ENCODE data around the gene MAGEA6.
"Not testable (repeated sequence)": the region's sequence is repeated elsewhere in the genome, so short reads cannot be mapped to it uniquely, and the experiment has no call there.

MAGEA6 gene, protein sequence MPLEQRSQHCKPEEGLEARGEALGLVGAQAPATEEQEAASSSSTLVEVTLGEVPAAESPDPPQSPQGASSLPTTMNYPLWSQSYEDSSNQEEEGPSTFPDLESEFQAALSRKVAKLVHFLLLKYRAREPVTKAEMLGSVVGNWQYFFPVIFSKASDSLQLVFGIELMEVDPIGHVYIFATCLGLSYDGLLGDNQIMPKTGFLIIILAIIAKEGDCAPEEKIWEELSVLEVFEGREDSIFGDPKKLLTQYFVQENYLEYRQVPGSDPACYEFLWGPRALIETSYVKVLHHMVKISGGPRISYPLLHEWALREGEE

DNA sequence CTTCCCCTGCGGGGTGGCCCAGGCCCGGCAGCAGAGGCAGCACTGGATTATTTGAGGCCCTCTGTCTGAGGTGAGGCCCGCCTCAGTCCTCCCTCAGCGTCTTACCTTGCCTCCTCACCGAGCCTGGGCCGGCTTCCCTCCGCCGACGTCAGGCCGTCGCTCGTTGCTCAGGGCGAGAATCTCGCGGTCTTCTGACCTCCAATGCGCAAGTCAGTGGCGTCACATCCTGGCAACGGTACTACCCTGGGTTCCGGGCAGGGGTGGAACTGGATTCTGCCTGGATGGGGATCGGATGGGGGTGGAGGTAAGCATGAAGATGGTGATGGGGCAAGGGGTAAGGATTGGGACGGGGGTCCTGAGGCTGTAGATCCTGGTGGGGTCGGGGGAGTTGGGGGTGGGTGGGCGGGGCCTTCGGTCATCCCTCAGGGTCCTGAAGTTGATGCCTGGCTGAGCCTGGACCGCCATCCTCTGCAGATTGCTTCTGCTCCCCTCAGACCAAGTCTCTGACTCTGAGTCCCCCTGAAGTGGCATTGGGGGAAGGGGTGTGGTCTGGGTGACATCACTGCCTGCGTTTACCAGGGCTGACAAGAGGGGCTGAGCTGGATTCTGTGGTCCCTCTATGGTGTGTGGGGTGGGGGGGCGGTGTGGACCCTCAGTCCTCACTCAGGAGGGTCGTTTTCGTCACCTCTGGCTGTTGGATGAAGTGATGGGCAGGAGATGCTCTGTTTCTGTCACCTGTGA lies at the start of gene MAGEA6:
Gene MAGEA6 (minus strand): TSS at position 141 of the 741 bp plus-strand sequence. CDS start 2,039 bp downstream, outside the sequence.
- DNase-seq: not testable (repeated sequence)

DNA sequence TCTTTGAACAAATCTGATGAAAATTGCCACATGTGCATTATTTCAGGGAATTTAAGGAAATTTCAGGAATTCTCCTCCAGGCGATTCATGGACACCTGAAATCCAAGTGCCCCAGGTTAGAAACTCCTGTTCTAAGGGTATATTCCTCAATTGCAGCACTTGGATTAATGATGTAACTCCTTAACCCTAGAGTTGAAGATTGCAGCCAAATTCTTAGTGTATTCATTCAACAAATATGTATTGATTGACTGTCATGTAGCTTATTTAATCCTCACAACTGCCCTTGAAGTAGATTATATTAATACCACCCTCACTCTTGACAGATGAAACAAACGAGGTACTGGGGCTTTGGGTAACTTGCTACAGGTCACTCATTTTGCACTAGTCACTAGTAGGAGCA lies 49.8 kb upstream of the MAGEA6 start:
- no peak for DNase-seq

DNA sequence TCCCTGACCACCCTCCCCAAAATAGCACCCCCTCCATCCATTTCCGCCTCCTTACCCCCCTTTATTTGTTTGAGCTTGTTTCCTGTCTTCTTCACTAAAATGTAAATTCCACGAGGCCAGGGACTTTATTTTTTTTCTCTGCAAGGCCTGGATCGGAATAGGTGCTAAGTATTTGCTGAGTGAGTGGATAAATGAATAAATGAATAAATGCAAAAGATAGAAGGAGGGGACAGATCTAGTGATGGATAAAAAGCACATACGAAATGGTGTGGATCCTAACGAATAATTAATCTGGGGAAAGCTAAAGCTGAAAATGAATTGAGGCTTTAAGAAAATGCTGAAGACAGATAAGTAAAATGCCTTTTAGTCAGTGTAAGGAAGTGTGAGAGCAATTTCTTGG lies 48.9 kb upstream of the MAGEA6 start:
- DNase-seq: no peak

DNA sequence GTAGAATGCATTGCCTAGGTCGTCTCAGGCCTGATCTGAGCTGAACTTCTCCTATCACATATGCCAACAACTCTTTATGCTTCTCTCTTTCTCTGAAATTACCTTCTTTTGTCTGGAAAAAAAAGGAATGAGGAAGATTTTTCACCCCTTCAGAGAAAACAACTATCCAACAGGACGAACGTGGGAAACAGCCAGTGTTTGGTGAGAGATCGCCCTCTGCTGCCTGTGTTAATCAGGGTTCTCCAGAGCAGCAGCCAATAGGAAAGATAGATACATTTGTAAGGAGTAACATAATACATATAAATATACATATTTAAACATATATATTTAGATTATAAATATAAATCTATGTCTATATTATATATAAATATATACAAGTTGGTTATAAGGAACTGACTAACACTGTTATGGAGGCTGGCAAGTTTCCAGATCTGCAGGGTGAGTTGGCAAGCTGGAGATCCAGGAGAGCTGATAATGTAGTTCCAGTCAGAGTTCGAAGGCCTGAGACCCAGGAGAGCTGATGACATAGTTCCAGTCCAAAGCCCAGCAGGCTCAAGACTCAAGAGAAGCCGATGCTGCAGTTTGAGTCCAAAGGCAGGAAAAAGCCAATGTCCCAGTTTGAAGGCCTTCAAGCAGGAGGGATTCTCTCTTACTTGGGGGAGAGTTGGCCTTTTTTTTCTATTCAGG lies 47.7 kb upstream of the MAGEA6 start:
- no peak for DNase-seq

DNA sequence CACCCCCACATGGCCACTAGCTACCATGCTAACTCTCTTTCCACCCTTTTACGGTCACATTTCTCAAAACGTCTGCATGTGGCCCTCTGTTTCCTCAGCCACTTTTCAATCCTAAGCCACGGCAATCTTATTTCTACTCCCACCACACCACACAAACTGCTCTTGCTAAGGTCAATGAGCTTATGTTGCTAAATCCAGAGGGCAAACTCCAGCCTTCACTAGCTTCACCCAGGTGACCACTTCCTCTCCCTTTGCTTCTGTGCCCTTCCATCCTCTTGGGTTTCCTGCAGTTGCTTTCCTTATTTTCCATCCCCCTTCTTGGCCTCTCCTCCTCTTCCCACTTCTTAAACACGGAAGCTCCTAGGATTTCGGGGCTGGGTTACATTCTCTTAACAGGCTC lies 44.6 kb upstream of the MAGEA6 start:
- DNase-seq: no peak

DNA sequence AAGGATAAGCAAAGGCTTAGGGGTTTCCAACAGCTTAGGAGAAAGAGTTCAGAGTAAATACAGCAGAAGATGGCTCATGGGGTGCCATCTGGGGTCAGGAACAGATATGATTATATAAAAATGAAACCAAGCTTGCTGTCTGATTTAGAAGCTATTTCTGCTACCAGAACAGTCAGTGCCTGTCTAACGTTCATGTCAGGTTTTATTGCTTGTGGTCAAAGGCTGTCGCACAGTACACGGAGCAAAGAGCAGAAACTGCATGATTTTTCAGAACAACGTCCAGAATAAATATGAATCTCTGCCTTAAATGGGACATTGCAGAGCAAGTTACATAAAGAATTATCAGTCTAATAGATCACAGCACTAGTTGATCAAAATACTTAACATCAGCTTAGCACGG lies 43.7 kb upstream of the MAGEA6 start:
- DNase-seq: no peak

DNA sequence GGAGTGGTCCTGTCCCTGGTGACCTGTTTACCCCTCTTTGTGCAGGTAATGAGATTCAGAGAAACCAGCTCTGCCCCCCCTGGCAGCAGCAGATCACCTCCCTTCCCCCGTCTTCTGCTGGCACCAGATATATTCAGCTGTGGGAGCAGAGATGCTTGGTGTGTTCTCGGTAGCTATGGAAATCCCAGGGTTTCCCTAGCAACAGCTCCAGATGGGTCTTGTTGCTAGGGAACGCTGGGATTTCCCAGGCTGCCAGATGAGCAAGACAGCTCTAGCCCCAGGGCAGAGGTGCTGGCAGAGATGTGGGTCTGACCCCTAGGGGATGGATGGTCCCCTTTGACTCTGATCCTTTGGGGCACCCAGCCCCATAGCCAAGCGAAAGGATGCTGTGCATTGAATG lies 40.9 kb upstream of the MAGEA6 start:
- DNase-seq: peak; percentile 14

DNA sequence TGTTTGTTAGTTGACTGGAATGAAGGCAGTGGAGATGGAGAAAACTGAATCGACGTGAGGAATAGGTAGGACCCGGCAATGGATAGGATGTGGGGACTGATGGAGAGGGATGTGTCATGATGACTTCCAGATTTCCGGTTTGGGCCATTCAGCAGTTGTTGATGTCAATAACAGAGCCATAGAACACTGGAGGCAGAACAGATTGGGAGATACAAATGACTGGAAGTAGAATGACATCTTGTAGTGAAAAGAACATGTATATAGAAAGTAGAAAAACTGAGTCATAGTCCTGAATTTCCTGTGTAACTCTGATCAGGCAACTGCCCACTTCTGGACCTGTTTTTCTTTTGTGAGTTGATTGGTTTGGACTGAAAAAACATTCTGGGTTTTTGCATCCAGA lies 36.5 kb upstream of the MAGEA6 start:
- DNase-seq: no peak

DNA sequence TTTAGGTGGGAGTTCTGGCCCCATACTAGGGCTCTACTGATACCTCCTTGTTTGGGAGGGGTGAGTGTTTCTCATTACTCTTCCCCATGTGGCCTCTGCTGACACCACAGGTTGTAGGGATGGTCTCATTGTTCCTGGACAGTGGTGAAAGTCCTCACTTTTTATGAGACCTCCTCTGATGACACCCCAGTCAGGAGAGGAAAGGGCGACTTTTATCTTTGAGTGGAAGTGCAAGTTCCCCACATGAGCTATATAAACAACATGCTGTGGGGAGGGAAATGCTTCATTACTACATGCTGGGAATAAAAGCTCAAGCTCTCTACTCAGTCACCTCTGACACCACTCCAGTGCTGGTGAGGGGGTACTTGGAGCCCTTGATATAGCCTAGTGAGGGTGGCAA lies 29.5 kb upstream of the MAGEA6 start:
- DNase-seq: no peak

DNA sequence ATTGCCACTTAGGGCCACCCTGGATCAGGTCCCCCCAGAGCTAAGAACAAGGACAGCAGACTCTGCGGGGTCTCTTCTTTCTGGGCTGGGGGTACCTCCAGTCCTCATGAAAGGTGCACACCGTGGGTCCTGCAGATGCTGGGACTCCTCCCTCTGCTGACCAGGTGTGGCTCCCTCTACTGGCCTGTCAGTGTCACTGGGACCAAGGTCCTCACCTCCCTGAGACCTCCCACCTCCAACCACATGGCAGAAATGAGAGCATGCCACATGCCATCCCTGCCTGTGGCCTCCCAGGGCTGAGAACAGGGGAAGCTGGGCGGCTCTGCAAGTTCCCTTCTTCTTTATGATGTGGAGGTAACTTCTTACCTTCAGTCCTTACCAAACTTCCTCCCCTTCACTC lies 17.6 kb upstream of the MAGEA6 start:
- not testable (repeated sequence) for DNase-seq

DNA sequence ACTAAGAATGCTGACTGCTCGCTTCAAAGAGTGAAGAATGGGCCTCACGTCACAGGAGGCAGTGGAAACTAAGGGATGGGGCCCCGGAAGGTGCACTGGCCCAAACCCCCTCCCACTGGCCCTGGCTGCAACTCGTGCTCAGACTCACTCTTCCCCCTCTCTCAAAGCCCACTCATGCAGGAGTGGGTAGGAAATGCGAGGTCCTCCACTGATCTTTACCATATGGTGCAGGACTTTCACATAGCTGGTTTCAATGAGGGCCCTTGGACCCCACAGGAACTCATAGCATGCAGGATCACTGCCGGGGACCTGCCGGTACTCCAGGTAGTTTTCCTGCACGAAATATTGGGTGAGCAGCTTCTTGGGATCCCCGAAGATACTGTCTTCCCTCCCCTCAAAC lies 2.9 kb downstream of the MAGEA6 start:
- not testable (repeated sequence) for DNase-seq

DNA sequence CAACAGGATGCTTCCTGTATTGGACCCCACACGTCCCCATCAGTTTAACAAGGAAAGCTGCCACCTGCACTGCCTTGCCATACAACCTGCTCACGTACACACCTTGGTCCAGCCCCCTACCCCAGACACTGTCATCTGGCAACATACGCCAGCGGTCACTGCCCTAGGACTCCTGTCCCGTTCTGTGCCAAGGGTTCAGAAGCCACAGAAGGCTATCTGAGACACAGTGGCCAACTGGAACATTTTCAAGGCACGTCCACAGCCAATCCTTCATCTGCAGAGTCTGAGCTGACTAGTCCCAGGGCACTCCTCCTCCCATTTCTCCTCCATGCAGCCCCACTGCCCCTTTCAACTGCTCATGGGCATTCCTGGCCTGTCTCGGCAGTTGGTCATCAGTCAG lies 7.9 kb downstream of the MAGEA6 start:
- DNase-seq: not testable (repeated sequence)

DNA sequence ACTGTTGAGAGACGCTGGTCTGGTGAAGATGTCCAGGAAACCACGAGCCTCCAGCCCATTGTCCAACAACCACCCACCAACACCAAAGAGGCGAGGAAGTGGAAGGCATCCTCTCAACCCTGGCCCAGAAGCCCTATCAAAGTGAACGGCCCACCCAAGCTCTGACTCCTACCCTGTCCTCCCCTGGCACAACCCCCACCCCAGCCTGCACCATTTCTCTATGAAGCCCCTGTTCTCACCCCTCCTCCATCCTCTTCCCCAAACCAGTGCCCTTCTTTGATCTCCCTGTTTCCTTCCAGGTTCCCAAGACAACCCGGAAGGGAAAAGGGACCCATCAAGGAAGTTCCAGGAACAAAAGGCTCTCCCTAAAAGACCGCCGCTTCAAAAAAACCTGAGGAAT lies 9.9 kb downstream of the MAGEA6 start:
- DNase-seq: not testable (repeated sequence)

DNA sequence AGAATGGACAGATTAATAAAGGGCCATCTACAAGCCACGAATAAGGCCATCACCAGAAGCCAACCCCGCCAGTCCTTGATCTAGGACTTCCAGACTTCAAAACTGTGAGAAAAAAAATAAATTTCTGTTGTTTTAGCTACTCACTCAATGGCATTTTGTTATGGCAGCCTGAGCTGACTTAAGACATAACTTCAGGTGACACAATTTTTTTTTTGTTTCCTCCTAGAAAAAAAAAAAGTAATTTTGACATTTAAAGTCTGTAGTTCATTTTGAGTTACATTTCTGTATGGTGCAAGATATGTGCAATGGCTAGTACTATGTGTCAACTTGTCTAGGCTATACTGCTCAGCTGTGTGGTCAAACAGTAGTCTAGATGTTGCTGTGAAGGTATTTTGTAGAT lies 10.6 kb downstream of the MAGEA6 start, which contains the start of gene CSAG3:
Gene CSAG3 (plus strand): TSS at position 301 of the 400 bp plus-strand sequence.
- not testable (repeated sequence) for DNase-seq

DNA sequence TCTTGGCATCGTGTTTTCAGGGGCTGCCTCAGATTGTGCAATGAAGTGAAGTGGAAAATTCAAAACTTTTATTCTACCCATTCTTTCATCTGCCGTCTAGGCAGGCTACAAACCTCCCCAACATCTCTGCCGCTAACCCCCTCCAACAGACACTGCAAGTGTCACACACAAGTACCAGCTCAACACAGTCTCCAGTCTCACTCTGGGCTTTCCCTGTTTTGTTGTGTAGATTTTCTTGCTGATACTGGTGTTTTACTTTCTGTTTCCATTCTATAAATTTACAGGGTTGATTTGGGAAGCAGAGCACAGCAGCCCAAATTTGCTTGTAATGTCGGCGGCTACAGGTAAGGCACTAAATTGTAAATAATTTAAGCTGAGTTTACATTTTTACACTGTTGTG lies 14.6 kb downstream of the MAGEA6 start:
- DNase-seq: not testable (repeated sequence)

DNA sequence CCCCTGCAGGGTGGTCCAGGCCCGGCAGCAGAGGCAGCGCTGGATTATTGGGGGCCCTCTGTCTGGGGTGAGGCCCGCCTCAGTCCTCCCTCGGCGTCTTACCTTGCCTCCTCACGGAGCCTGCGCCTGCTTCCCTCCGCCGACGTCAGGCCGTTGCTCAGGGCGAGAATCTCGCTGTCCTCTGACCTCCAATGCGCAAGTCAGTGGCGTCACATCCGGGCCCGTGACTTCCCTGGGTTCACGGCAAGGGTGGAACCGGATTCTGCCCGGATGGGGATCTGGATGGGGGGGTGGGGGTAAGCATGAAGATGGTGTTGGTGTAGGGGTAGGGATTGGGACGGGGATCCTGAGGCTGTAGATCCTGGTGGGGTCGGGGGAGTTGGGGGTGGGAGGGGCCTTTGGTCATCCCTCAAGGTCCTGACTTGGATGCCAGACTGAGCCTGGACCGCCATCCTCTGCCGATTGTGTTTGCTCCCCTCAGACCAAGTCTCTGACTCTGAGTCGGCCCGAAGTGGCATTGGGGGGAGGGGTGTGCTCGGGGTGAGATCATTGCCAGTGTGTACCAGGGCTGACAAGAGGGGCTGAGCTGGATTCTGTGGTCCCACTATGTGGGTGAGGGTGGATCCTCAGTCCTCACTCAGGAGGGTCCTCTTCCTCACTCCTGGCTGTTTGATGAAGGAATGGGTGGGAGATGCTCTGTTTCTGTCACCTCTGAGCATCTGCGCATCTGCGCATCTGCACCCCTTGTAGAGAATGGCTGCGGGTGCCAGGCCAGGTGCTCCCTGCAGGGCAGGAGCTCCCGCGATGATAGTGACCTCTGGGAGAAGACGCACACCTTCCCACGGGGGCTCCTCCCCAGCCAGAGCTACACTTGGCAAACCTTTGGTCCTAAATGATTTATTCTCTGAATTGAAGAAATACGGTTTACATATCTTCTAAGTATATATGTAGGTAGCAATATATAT lies 15.5 kb downstream of the MAGEA6 start, which contains the start of gene MAGEA2:
Gene MAGEA2 (minus strand): TSS at position 157 of the 965 bp plus-strand sequence. CDS start 2,479 bp downstream, outside the sequence.
- DNase-seq: not testable (repeated sequence)

DNA sequence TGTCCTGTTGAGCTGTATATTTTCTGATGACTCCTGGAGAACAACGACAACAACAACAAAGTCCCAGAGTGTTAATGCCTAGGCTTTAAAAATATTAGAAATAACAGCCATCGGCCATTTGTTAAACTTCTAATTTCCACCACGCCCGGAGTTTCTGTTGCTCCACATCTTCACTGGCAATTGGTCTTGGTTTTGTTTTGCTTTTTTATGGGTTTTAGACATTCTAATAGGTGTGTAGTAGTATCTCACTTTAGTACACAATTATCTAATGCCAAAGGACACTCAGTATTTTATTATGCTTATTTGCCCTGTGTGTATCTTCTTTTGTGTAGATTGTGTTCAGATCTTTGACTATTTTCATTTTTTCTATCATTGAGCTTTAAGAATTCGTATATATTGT lies 30.9 kb downstream of the MAGEA6 start:
- DNase-seq: no peak

DNA sequence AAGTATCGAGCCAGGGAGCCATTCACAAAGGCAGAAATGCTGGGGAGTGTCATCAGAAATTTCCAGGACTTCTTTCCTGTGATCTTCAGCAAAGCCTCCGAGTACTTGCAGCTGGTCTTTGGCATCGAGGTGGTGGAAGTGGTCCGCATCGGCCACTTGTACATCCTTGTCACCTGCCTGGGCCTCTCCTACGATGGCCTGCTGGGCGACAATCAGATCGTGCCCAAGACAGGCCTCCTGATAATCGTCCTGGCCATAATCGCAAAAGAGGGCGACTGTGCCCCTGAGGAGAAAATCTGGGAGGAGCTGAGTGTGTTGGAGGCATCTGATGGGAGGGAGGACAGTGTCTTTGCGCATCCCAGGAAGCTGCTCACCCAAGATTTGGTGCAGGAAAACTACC lies 33.0 kb downstream of the MAGEA6 start:
- not testable (repeated sequence) for DNase-seq

DNA sequence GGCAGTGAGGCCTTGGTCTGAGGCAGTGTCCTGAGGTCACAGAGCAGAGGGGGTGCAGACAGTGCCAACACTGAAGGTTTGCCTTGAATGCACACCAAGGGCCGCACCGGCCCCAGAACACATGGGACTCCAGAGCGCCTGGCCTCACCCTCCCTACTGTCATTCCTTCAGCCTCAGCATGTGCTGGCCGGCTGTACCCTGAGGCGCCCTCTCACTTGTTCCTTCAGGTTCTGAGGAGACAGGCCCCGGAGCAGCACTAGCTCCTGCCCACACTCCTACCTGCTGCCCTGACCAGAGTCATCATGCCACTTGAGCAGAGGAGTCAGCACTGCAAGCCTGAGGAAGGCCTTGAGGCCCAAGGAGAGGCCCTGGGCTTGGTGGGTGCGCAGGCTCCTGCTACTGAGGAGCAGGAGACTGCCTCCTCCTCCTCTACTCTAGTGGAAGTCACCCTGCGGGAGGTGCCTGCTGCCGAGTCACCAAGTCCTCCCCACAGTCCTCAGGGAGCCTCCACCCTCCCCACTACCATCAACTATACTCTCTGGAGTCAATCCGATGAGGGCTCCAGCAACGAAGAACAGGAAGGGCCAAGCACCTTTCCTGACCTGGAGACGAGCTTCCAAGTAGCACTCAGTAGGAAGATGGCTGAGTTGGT lies 33.5 kb downstream of the MAGEA6 start:
- no peak for DNase-seq

DNA sequence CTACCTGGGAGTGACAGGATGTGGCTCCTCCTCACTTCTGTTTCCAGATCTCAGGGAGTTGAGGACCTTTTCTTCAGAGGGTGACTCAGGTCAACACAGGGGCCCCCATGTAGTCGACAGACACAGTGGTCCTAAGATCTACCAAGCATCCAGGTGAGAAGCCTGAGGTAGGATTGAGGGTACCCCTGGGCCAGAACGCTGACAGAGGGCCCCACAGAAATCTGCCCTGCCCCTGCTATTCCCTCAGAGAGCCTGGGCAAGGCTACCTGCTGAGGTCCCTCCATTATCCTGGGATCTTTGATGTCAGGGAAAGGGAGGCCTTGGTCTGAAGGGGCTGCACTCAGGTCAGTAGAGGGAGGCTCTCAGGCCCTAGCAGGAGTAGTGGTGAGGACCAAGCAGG lies 34.4 kb downstream of the MAGEA6 start:
- DNase-seq: no peak

DNA sequence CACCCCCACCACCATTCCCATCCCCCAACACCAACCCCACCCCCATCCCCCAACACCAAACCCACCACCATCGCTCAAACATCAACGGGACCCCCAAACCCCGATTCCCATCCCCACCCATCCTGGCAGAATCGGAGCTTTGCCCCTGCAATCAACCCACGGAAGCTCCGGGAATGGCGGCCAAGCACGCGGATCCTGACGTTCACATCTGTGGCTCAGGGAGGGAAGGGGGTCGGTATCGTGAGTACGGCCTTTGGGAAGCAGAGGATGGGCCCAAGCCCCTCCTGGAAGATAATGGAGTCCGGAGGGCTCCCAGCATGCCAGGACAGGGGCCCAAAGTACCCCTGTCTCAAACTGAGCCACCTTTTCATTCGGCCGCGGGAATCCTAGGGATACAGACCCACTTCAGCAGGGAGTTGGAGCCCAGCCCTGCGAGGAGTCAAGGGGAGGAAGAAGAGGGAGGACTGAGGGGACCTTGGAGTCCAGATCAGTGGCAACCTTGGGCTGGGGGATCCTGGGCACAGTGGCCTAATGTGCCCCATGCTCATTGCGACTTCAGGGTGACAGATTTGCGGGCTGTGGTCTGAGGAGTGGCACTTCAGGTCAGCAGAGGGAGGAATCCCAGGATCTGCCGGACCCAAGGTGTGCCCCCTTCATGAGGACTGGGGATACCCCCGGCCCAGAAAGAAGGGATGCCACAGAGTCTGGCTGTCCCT lies 35.2 kb downstream of the MAGEA6 start:
- DNase-seq: not testable (repeated sequence)

All from NCI-H748 treated with DMSO at 0.1 percent for 48 hours (cell line).